ENCODE measurements around the gene FYN.
"Not testable (repeated sequence)": the region's sequence is repeated elsewhere in the genome, so short reads cannot be mapped to it uniquely, and the experiment has no call there.

FYN gene

DNA sequence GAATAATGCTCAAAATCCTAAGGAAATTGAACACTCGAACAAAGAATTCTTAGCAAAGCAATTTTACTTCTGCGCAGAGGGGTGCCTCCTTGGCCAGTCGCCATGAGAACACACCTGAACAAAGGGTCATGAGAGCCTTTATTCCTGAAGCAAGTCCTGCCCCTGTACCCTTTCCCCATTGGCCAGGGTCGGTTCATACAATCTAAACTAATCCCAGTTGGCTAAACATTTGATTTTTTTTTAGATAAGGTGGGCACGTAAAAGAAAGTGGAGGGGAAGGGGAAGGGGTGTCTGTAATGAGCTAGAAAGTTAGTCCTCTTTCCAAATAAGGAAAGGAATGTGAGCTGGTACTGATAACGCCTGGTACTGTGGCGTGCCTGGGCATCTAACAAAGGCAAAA, 37.9 kb downstream of the FYN start:
- DNase-seq (ENCODE audit: low read depth in 2 of 2, low spot score in 1 of 2), result not testable (repeated sequence)

DNA sequence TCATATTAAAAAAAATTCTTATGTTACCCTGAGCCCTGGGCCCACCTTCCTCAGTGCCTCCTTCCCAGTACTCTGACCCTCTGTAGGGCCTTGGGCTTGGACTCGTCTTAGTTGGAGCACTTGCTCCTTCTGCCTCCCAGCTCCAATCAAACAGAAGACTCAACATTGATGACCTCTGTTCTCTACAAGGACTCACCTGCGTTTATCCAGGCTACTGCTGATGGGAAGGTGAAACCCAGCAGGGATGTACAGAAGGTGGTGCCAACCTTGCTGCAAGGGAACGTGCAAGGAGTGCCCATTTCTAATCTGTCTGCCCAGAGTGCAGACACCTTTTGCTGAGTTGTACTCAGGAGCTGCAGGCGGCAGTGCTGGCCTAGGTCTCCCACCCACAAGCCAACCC, 38.9 kb downstream of the FYN start:
- no peak for DNase-seq (ENCODE audit: low read depth in 2 of 2, low spot score in 1 of 2)

GRCh38 chr6:111832833-111833418, 40.3 kb downstream of the FYN start:
- no peak for DNase-seq (ENCODE audit: low read depth in 2 of 2, low spot score in 1 of 2)

- no peak for DNase-seq (ENCODE audit: low read depth in 2 of 2, low spot score in 1 of 2)
These were observed 41.8 kb downstream of the FYN start for GRCh38 chr6:111831408-111831807.

GRCh38 chr6:111829998-111830397, 43.3 kb downstream of the FYN start:
- DNase-seq (ENCODE audit: low read depth in 2 of 2, low spot score in 1 of 2), result no peak

- DNase-seq (ENCODE audit: low read depth in 2 of 2, low spot score in 1 of 2), result no peak
These were observed 43.7 kb downstream of the FYN start for GRCh38 chr6:111829581-111829980.

GRCh38 chr6:111828809-111829208, 44.4 kb downstream of the FYN start:
- DNase-seq (ENCODE audit: low read depth in 2 of 2, low spot score in 1 of 2), result no peak

DNA sequence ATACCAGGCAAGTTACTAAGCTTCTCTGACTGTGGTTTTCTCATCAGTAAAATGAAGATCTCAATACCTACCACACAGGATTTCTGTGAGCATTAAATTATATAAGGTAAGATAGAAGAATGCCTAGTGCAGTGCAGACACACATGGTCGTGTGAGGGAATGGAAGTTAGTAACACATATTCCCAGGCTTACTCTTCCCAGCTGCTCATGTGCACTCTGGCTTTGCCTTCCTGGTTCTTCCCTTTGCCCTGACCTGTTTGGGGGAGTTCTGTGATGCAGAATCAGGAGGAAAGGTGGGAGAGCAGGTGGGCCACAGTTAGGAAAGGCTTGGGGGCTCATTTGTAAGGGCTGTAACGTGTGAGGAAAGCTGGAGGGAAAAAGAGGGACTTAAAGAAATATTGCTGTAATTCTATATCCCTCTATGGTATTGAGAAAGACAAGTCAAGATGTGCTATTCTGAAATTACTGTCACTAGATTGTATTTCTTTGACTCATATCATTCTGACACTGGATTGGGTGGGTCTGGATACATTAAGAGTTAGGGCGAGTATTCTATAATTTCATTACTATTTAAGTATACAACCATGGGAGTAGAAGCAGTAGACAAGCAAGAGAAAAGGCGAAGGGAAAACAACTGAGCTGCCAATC, 47.7 kb downstream of the FYN start:
- no peak for DNase-seq (ENCODE audit: low read depth in 2 of 2, low spot score in 1 of 2)

GRCh38 chr6:111824608-111825337, 48.5 kb downstream of the FYN start:
- no peak for DNase-seq (ENCODE audit: low read depth in 2 of 2, low spot score in 1 of 2)

- DNase-seq (ENCODE audit: low read depth in 2 of 2, low spot score in 1 of 2), result no peak
These were observed 49.2 kb downstream of the FYN start for GRCh38 chr6:111823831-111824607.

- DNase-seq (ENCODE audit: low read depth in 2 of 2, low spot score in 1 of 2), result no peak
These were observed 50.2 kb downstream of the FYN start for GRCh38 chr6:111823012-111823411.

GRCh38 chr6:111819458-111819857, 53.8 kb downstream of the FYN start:
- DNase-seq (ENCODE audit: low read depth in 2 of 2, low spot score in 1 of 2), result no peak

- DNase-seq (ENCODE audit: low read depth in 2 of 2, low spot score in 1 of 2), result no peak
These were observed 54.6 kb downstream of the FYN start for GRCh38 chr6:111818539-111819226.

DNA sequence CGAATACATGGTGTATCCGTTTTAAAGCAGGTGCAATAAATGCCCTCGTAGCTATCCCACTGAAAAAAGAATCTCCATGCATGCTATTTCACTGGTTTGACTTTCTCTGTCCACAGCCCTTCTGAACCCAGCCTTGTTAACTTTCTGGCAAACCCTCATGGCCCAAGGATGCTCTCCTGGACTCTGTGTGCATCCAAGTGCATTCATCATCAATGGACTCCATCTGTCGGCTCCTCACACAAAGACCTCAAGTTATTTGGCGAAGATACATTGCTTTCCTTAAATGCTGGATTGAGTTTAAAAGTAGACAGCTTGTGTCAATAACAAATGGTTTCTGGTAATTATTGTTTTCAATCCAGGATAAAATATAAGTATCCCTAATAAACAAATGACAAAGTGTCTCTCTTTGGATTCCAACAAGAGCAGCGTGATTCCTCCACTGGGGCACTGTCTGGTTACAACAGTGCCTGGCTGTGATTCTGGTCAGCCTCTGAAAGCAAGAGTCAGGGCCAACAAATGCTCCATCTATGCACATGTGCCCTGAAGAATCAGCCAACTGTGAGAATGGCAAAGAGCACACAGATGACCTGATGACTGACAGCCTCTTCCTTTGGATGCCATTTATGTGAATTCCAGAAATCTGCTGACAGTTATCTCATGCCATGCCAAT, 55.7 kb downstream of the FYN start:
- no peak for DNase-seq (ENCODE audit: low read depth in 2 of 2, low spot score in 1 of 2)

DNA sequence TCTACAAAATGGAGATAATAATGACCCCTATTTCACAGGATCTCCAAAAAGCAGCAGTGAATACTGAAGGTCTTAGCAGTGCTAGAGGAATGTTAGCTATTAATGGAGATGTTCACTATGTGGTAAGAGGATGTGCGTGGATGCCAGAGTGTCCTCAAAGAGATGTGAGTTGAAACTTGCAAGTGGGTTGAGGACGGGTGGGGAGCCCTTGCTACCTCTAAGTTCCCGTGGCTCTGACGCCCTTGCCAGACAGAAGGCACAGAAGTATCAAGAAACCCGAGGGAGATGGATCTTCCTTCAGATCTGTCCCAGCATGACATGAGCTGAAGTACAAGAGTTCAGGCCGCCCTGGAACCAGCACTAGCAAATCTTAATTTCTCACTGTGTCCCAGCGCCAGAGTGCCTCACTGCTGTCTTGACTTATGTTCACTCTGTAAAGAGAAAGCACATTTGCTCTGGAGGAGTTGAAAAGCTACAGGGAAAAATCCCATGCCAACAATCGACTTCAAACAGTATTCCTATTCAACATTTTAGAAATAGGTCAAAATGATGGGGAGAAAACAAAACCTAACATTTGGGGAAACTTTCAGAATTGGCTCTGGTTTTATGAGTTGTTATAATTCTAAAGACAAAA, 59.5 kb downstream of the FYN start:
- DNase-seq (ENCODE audit: low read depth in 2 of 2, low spot score in 1 of 2), result no peak

- no peak for DNase-seq (ENCODE audit: low read depth in 2 of 2, low spot score in 1 of 2)
These were observed 60.0 kb downstream of the FYN start for GRCh38 chr6:111813237-111813636.

DNA sequence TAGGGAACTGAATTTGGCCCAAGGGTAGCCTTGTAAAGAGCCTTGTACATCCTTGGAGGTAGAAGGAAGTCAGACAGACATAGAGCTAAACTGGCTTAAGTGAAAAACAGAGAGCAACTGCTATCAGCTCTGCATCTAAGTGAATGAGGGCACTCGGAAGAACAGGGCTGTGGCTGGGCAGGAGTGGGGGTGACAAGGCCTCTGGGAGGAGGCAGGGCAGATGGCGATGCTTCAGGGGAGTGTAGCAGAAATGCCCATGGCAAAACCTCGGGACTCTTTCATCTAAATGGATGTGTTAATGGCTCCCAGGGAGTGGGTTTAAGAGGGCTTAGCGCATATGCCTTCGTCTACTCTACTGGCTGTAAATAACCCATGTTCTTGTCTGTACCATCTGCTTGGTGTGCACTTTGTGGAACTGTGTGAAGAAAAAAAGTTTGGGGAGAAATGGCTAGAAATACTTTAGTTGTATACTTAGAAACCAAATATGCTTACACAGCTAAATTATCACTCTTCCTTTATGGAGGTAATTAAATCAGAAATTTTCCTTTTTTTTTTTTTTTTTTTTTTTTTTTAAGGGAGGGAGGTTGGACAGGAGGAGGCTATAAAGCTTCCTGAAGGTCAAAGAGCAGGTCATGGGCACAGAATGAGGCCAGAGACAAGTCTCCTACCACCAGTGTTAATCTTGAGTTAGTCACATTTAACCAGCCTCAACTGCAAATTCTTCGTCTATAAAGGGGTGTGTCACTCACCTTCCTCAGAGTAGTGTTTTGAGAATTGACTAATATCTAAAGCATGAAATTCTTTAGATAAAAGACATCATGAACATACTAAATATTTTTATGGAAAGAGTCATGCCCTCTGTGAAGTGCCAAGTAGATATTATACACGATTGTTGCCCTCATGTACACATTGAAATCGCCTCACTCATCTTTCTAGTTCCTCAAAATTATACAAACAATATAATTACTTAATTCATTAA, 60.9 kb downstream of the FYN start:
- no peak for DNase-seq (ENCODE audit: low read depth in 2 of 2, low spot score in 1 of 2)

DNA sequence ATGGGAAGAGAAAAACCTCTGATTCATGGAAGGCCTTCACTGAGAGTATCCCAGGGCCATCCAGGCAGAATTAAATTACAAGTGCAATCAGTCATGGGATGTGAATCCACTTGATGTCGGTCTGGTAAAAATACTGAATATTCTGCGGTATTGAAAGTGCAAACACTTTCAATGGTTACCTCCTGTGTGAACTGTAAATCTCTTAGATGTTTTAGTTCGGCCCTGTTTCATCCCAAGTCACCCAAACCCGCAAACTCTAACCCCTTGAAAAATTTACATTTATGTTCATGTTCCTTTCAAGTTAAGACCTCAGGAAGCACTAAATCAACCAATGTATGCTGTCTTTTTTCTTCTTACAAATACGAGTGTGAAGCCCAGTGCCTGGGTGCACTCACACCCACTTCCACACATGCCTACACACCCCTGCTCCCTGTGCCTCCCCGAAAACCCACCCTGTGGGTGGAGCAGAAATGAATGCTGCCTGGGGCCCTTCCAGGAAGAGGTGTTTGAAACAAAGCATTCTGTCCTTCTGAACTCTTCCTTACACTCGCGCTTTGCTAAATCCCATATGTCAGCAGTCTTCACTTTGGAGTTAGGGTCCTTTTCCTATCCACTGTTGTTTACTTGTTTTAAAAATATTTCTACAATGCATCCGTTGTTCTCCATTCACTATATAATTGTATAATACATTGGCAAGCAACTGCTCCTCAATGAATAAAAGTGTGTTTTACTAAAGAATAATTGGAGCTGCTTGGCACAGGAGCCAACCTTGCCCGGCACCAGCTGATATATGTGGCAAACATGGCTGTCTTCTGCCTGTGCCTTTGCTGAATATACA, 62.7 kb downstream of the FYN start:
- DNase-seq (ENCODE audit: low read depth in 2 of 2, low spot score in 1 of 2), result no peak
